DOHH2 (cell line): ENCODE measurements around the gene WNT7A.

Experiments
- H3F3A ChIP-seq: fragments of 200-600 bp; sonication (generic), shearing (Covaris generic); 2 replicates; pipeline ENCODE4 v1.6.0; 2016; ENCODE audit warnings: antibody characterized with exemption, mild to moderate bottlenecking; ENCODE audit not compliant: control insufficient read depth, insufficient read depth
- H3K27ac ChIP-seq: fragments of 200-600 bp; sonication (generic); 2 replicates; pipeline ENCODE4 v1.5.1; 2014; ENCODE audit warnings: low read depth, mild to moderate bottlenecking, low read length, moderate library complexity
- H3K27me3 ChIP-seq: fragments of 200-600 bp; sonication (generic); 2 replicates; pipeline ENCODE4 v1.6.1; 2014; ENCODE audit warnings: mild to moderate bottlenecking, low read length, mixed read lengths; ENCODE audit not compliant: control insufficient read depth
- H3K36me3 ChIP-seq: fragments of 200-600 bp; sonication (generic); 2 replicates; pipeline ENCODE4 v1.6.1; 2014; ENCODE audit warnings: mild to moderate bottlenecking, low read length, moderate library complexity, mixed read lengths; ENCODE audit not compliant: control insufficient read depth
- H3K4me1 ChIP-seq: fragments of 200-600 bp; sonication (generic); 2 replicates; pipeline ENCODE4 v1.6.1; 2014; ENCODE audit warnings: mild to moderate bottlenecking, low read length, mixed read lengths; ENCODE audit not compliant: control insufficient read depth
- H3K4me2 ChIP-seq: fragments of 200-600 bp; sonication (generic); 2 replicates; pipeline ENCODE4 v1.6.0; 2014; ENCODE audit warnings: mild to moderate bottlenecking, low read length, moderate library complexity
- H3K4me3 ChIP-seq: fragments of 200-600 bp; sonication (generic); 2 replicates; pipeline ENCODE4 v1.5.1; 2014; ENCODE audit warnings: mild to moderate bottlenecking, low read length, mixed read lengths
- H3K79me2 ChIP-seq: fragments of 200-600 bp; sonication (generic); 2 replicates; pipeline ENCODE4 v1.6.1; 2014; ENCODE audit warnings: mild to moderate bottlenecking, low read length, mixed read lengths; ENCODE audit not compliant: control insufficient read depth
- H3K9me2 ChIP-seq: fragments of 200-600 bp; sonication (generic); replicated peaks from 2 replicates; pipeline ENCODE4 v1.6.1; 2014; ENCODE audit warnings: mild to moderate bottlenecking, low read length, mixed read lengths; ENCODE audit not compliant: control insufficient read depth
- H3K9me3 ChIP-seq: fragments of 200-600 bp; sonication (generic); 2 replicates; pipeline ENCODE4 v1.6.1; 2014; ENCODE audit warnings: antibody characterized with exemption, low read length, mixed read lengths; ENCODE audit not compliant: control insufficient read depth, insufficient read depth
- H4K20me1 ChIP-seq: fragments of 200-600 bp; sonication (generic); 2 replicates; pipeline ENCODE4 v1.6.0; 2014; ENCODE audit warnings: low read depth, mild to moderate bottlenecking, antibody characterized with exemption, low read length, moderate library complexity; ENCODE audit not compliant: control insufficient read depth, insufficient read depth
- EZH2phosphoT487 ChIP-seq: fragments of 200-600 bp; sonication (generic); IDR thresholded peaks from 2 replicates; pipeline ENCODE4 v1.6.1; 2017; ENCODE audit warnings: borderline replicate concordance, mild to moderate bottlenecking, antibody characterized with exemption, low read length, moderate library complexity, mixed read lengths
- TF ChIP-seq, protein P1 (sequence below): fragments of 200-600 bp; sonication (generic); IDR thresholded peaks from one replicate; pipeline ENCODE4 v1.5.1; 2014; ENCODE audit warnings: antibody characterized with exemption, mild to moderate bottlenecking, low read depth, low read length; ENCODE audit not compliant: poor library complexity, severe bottlenecking

WNT7A gene

DNA sequence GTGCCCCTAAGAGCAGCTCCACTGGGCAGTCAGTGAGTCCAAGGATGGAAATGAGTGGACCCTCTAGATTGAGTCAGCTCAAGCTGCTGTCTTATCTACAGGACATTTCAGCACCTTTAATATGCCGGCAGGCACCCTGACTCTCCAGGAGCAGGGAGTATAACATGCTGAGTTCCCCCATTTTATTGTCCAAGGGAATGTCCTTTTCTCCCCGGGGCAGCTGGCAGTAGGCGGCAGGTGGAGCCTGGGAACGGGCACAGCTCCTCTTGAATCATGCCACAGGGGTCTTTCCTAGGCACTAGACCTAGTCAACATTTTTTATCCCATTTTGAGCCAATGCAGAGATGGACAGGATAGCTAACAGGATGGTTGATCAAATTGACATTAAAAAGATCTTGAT lies 14.8 kb downstream of the WNT7A start:
- no peaks in the 10 kb centered on the region for H3K9me3 ChIP-seq
- H3F3A ChIP-seq = no peaks in the 10 kb centered on the region
- no peaks in the 10 kb centered on the region for H3K9me2 ChIP-seq
- no peaks in the 10 kb centered on the region; the same call in 1 of the 2 replicates for H3K27me3 ChIP-seq
- TF ChIP-seq, protein P1, sequence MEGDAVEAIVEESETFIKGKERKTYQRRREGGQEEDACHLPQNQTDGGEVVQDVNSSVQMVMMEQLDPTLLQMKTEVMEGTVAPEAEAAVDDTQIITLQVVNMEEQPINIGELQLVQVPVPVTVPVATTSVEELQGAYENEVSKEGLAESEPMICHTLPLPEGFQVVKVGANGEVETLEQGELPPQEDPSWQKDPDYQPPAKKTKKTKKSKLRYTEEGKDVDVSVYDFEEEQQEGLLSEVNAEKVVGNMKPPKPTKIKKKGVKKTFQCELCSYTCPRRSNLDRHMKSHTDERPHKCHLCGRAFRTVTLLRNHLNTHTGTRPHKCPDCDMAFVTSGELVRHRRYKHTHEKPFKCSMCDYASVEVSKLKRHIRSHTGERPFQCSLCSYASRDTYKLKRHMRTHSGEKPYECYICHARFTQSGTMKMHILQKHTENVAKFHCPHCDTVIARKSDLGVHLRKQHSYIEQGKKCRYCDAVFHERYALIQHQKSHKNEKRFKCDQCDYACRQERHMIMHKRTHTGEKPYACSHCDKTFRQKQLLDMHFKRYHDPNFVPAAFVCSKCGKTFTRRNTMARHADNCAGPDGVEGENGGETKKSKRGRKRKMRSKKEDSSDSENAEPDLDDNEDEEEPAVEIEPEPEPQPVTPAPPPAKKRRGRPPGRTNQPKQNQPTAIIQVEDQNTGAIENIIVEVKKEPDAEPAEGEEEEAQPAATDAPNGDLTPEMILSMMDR = no peak
- no peak for TF ChIP-seq EZH2phosphoT487
- no peaks in the 10 kb centered on the region for H3K4me1 ChIP-seq
- no peak overlapping the region for H3K27ac ChIP-seq
- H4K20me1 ChIP-seq = no peaks in the 10 kb centered on the region
- no peaks in the 10 kb centered on the region for H3K36me3 ChIP-seq
- no peaks in the 10 kb centered on the region for H3K79me2 ChIP-seq
- no peak overlapping the region for H3K4me3 ChIP-seq
- H3K4me2 ChIP-seq = no peak overlapping the region

DNA sequence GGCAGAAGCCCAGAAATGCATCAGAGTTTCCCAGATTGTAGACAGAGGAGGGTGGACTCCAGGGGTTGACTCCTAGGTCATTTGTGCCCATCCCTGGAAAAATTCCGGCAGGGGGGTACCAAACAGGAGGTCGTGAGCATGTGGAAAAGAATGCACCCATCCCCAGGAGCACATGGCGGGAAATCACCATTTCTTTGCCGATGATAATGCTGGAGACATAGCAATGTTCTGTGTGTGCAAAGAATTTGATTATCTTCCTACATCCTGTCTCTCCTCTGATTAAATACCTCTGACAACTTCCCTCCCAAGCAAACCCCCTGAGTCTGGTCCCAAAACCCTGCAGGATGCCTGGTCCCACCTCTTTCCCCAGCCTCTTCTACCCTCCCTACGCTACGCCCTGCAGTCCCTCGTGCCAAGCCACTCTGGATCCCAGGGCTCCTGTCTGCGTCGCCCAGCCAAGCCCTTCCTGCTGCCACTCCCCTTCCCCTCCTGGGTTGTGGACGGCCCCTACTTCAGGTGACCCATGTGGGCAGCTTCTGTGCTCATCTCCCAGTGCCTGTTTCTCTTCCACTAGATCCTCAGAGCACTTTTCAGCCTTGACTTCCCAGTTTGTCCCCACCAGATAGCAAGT lies 15.8 kb downstream of the WNT7A start:
- H3K36me3 ChIP-seq = no peaks in the 10 kb centered on the region

DNA sequence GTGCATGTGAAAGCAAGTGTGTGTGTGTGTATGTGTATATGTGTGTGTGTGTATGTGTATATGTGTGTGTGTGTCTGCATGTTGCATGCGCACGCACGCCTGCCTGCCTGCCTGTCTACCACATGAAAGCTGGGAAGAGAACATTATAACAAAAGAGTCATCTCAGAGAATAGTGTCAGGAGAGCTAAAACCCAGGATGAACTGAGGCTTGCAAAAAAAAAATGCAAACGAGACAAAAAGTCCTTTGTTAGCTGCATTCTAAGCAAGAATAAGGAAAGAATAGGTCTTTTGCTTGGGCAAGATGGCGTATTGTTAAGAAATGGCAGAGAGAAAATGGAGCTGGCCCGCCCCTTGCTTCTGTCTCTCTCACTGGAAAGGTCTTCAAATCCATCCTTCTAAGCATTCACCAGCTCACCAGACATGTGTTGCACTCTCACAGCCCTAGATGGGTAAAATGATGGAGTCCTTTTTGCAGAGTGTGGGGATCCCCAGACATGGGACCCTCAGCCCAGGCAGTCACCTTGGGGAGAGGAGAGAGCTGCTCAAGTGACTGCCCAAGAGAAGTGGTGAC lies 16.4 kb downstream of the WNT7A start:
- Histone ChIP-seq H3K27ac (no peak overlapping the region), H3K9me2 (no peaks in the 10 kb centered on the region), H3K4me2 (no peak overlapping the region), H4K20me1 (no peaks in the 10 kb centered on the region), H3K36me3 (no peaks in the 10 kb centered on the region), H3K79me2 (no peaks in the 10 kb centered on the region), H3K27me3 (no peaks in the 10 kb centered on the region; the same call in 1 of the 2 replicates), H3K4me1 (no peaks in the 10 kb centered on the region), H3F3A (no peaks in the 10 kb centered on the region), H3K4me3 (no peak overlapping the region), H3K9me3 (no peaks in the 10 kb centered on the region)
- TF ChIP-seq, protein P1 = no peak
- TF ChIP-seq EZH2phosphoT487 = no peak

More for the DNA sequence above, 15.8 kb downstream of the WNT7A start:
- H3K79me2 ChIP-seq = no peaks in the 10 kb centered on the region
- H3F3A ChIP-seq = no peaks in the 10 kb centered on the region
- H3K9me3 ChIP-seq = no peaks in the 10 kb centered on the region
- no peak overlapping the region for H3K4me3 ChIP-seq
- H3K27ac ChIP-seq = no peak overlapping the region
- TF ChIP-seq, protein P1 = no peak
- TF ChIP-seq EZH2phosphoT487 = no peak
- H3K4me2 ChIP-seq = no peak overlapping the region
- no peaks in the 10 kb centered on the region for H3K4me1 ChIP-seq
- no peaks in the 10 kb centered on the region for H3K9me2 ChIP-seq
- no peaks in the 10 kb centered on the region; the same call in 1 of the 2 replicates for H3K27me3 ChIP-seq
- no peaks in the 10 kb centered on the region for H4K20me1 ChIP-seq
